ENCODE data around the gene TEX14. TPM values are rescaled to one million over a fixed set of nuclear protein-coding genes. Genes with fewer than 3 reads are reported as not detected.

TEX14 gene
- total and polyA plus RNA-seq, 12 donors, result 0.05 to 0.88 (median 0.14) TPM; not detected in 4

DNA sequence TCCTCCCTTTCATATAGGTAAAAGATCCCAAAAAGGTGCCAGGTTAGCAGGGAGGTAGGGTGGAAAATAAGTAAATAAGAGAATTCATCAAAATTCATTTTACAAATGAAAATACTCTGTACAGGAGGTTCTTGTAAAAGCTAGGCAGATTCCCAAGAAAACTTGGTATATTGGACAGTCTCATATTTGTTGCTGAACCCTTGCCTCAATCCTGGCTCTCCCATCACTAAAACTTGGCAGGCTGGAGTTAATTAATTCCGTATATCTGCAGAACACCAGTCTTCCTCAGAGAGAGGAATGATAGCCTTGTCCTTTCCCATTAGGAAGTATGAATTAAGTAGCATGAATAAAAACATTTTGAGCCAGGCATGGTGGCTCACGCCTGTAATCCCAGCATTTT lies 111.2 kb downstream of the TEX14 start:
- no peak for DNase-seq
- WGBS, 2 donors, result 75 to 80% methylated on average over 2 of the region's 2 CpGs
- Histone ChIP-seq H3K4me3 (no peak overlapping the region), H3K27me3 (no peaks in the 10 kb centered on the region), H3K4me1 (peaks cover 0 to 13% (median 0%) of the 10 kb centered on the region in 9 donors), H3K9me3 (no peaks in the 10 kb centered on the region), H3K27ac (no peak overlapping the region), H3K36me3 (no peaks in the 10 kb centered on the region)
- ATAC-seq, result no peak
- intact Hi-C loops (cut with DNase I), result loop anchor here in 7 of 10 donors (5.0 to 10.0 kb wide), 5 partner anchors 53 to 424 kb away; partner anchors contain the start of genes RAD51C (in 4 of the 7) and TEX14 (in 4 of the 7)
- TF ChIP-seq CTCF (IDR thresholded peaks at IDR 0.05), result no peak

DNA sequence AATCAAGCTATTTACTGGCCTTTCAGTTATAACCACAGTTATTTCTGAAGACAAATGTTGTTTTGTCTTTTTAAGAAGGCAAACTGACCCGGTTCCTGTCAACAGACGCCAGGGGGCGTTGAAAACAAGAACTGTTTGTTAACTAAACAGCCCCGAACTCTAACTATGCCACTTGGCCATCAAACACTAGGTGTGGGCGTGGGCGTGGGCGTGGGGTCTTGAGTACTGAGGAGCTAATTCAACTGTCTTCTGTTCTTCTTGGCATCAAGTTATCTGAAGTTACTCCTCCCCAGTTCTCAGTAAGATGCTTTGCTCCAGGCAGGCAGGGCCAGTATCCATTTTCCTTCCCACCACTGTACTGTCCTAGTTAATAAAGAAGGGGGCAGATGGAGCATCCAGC lies 114.1 kb downstream of the TEX14 start:
- Histone ChIP-seq H3K4me3 (no peak overlapping the region), H3K27me3 (no peaks in the 10 kb centered on the region), H3K4me1 (peaks cover 0 to 13% (median 0%) of the 10 kb centered on the region in 9 donors), H3K9me3 (no peaks in the 10 kb centered on the region), H3K36me3 (no peaks in the 10 kb centered on the region), H3K27ac (no peak overlapping the region)
- intact Hi-C loops (cut with DNase I), result loop anchor here in 4 of 10 donors (5.0 kb wide), 5 partner anchors 50 to 430 kb away; no protein-coding TSS in a partner anchor
- peak; percentile 23 to 43 for DNase-seq
- peak in 3 of 8 donors; percentile 26 to 53 (median 31) for ATAC-seq
- WGBS, 2 donors, result 13 to 16% methylated on average over 7 of the region's 7 CpGs
- TF ChIP-seq CTCF (IDR thresholded peaks at IDR 0.05), result peak; percentile 21 to 71 (median 64)

- TF ChIP-seq CTCF (IDR thresholded peaks at IDR 0.05), result no peak
- Histone ChIP-seq H3K36me3 (no peaks in the 10 kb centered on the region), H3K4me3 (no peak overlapping the region), H3K27me3 (no peaks in the 10 kb centered on the region), H3K27ac (peak overlapping the region in 1 of 10 donors; percentile 19), H3K9me3 (no peaks in the 10 kb centered on the region), H3K4me1 (peaks cover 0 to 13% (median 0%) of the 10 kb centered on the region in 9 donors)
- intact Hi-C loops (cut with DNase I), result loop anchor here in 4 of 10 donors (5.0 kb wide), 5 partner anchors 50 to 430 kb away; no protein-coding TSS in a partner anchor
- WGBS, 2 donors, result 50 to 58% methylated on average over 3 of the region's 3 CpGs
- no peak for DNase-seq
- peak in 6 of 8 donors; percentile 33 to 83 (median 55) for ATAC-seq
These were observed 115.0 kb downstream of the TEX14 start for GRCh38 chr17:58576679-58577367.

DNA sequence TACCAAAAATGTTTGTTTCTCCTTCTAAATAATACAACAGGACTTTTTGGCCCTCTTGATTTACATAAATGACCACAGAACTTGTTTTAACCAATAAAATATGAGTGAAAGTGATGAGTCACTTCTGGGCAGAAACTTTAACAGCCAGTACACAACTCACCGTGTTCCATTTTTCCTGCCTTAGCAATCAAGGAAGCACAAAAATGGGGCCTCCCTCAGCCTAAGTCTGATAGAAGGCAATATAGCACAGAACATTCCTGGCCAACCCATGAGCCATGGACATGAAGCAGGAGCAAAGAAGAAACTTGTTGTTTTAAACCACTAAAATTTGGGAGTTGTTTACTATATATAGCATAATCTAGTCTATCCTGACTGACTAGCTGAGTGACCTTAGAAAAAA lies 116.3 kb downstream of the TEX14 start:
- WGBS, 2 donors, result 28 to 46% methylated on average over 1 of the region's 1 CpG
- no peak for ATAC-seq
- H3K36me3 ChIP-seq, result no peaks in the 10 kb centered on the region
- no peak overlapping the region for H3K4me3 ChIP-seq
- no peak for DNase-seq
- peaks cover 0 to 13% (median 0%) of the 10 kb centered on the region in 9 donors for H3K4me1 ChIP-seq
- H3K27ac ChIP-seq, result no peak overlapping the region
- intact Hi-C loops (cut with DNase I), result loop anchor here in 4 of 10 donors (5.0 kb wide), 5 partner anchors 48 to 432 kb away; no protein-coding TSS in a partner anchor
- no peaks in the 10 kb centered on the region for H3K27me3 ChIP-seq
- no peaks in the 10 kb centered on the region for H3K9me3 ChIP-seq
- TF ChIP-seq CTCF (IDR thresholded peaks at IDR 0.05), result no peak
